OCI-LY7 (cell line): ENCODE data around the gene SBF1.

Source experiments
- CTCF ChIP-seq: fragments of 200-600 bp; sonication (generic); conservative IDR thresholded peaks from 2 replicates; pipeline ENCODE4 v1.5.1; 2014; ENCODE audit warnings: mild to moderate bottlenecking, antibody characterized with exemption, low read length, moderate library complexity, mixed read lengths
- EZH2phosphoT487 ChIP-seq: fragments of 200-600 bp; sonication (generic); IDR thresholded peaks from 2 replicates; pipeline ENCODE4 v1.6.1; 2018; ENCODE audit warnings: low read depth, borderline replicate concordance, mild to moderate bottlenecking, mixed run types, antibody characterized with exemption, low read length, moderate library complexity, mixed read lengths

GRCh38 chr22:50435291-50436014 is 39.4 kb downstream of the SBF1 start:
- TF ChIP-seq CTCF (no peak), EZH2phosphoT487 (no peak)
